ENCODE data around the gene STRBP.

The STRBP gene

DNA sequence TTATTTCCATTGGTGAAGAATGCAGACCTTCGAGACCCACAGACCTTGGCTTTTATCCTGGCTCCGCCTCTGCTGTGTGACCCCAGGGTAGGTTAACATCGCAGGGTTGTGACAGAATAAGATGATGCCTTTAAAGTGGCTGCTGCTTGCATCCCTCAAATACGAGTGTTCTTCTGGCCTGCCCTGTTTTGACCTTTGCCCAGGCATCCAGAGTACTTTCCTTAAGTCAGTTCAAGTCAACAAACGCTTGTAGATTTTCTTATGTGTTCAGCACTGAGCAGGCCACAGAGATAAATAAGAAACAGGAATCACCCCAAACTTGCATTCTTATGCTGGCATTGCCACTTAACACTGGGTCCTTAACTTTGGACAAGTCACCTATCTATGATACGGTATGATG, 184.7 kb downstream of the STRBP start:
- no peak overlapping the region for H2BK5ac ChIP-seq (ENCODE audit: low read length)

DNA sequence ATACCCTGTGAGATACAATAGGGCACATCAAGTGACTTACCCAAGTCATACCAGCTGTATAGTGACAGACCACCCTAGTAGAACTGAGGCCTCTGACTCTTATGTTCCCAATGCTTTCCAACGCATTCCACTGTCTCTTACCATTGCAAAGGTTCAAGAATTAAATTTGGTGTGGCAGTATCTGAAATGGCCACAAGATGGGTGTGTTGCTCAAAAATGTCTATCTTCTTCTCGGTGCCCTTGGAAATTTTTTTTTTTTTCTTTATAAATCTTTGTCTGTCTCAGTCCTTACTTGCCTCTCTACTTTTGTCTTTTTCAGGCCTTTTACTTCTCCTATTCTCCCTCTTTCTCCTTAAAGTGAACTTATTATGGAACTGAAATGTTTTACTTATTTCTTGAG, 186.6 kb downstream of the STRBP start:
- no peaks in the 10 kb centered on the region for H3K4me1 ChIP-seq (ENCODE audit: control insufficient read depth, low read depth, low read length)
- no peak overlapping the region for H3K56ac ChIP-seq (ENCODE audit: low read length)
- no peak overlapping the region for H3K4me2 ChIP-seq (ENCODE audit: low read length)
- H3K4ac ChIP-seq (ENCODE audit: low read depth, low read length) = no peak overlapping the region
- DNase-seq = peak; percentile 69
- H3K27ac ChIP-seq (ENCODE audit: low read depth, low read length) = no peak overlapping the region
- H3K36me3 ChIP-seq (ENCODE audit: control insufficient read depth, insufficient read depth, low read length) = no peaks in the 10 kb centered on the region
- H3K79me2 ChIP-seq (ENCODE audit: control insufficient read depth, insufficient read depth, low read length) = no peaks in the 10 kb centered on the region
- no peaks in the 10 kb centered on the region for H3K27me3 ChIP-seq (ENCODE audit: insufficient read depth, low read length, poor library complexity)
- H3K18ac ChIP-seq (ENCODE audit: low read length) = no peak overlapping the region
- H3K79me1 ChIP-seq (ENCODE audit: low read length) = no peaks in the 10 kb centered on the region
- H4K5ac ChIP-seq (ENCODE audit: low read length) = no peak overlapping the region
- H3K4me3 ChIP-seq (ENCODE audit: low read length) = no peak overlapping the region
- no CpG with 5 or more reads among the region's 2 CpGs for WGBS (ENCODE audit: extremely low coverage, insufficient coverage, low lambda C conversion rate)
- H3K23ac ChIP-seq (ENCODE audit: low read length) = no peak overlapping the region
- no peak overlapping the region for H2AK5ac ChIP-seq (ENCODE audit: low read length)
- no peak overlapping the region for H2BK15ac ChIP-seq (replicated peaks; ENCODE audit: low read depth)
- no peak overlapping the region for H2BK120ac ChIP-seq (ENCODE audit: low read depth, low read length)
- H4K8ac ChIP-seq (ENCODE audit: low read depth, low read length) = no peak overlapping the region
- H2BK5ac ChIP-seq (ENCODE audit: low read length) = no peak overlapping the region
- no peak overlapping the region for H3K9ac ChIP-seq (ENCODE audit: low read length)

More for the DNA sequence above, 184.7 kb downstream of the STRBP start:
- Histone ChIP-seq H3K79me2 (ENCODE audit: control insufficient read depth, insufficient read depth, low read length) (no peaks in the 10 kb centered on the region), H3K4me2 (ENCODE audit: low read length) (no peak overlapping the region), H4K5ac (ENCODE audit: low read length) (no peak overlapping the region), H3K79me1 (ENCODE audit: low read length) (no peaks in the 10 kb centered on the region), H3K23ac (ENCODE audit: low read length) (no peak overlapping the region), H3K4ac (ENCODE audit: low read depth, low read length) (no peak overlapping the region), H4K8ac (ENCODE audit: low read depth, low read length) (no peak overlapping the region), H3K56ac (ENCODE audit: low read length) (no peak overlapping the region), H2AK5ac (ENCODE audit: low read length) (no peak overlapping the region), H3K36me3 (ENCODE audit: control insufficient read depth, insufficient read depth, low read length) (no peaks in the 10 kb centered on the region), H3K9ac (ENCODE audit: low read length) (no peak overlapping the region), H2BK120ac (ENCODE audit: low read depth, low read length) (no peak overlapping the region), H2BK15ac (replicated peaks; ENCODE audit: low read depth) (no peak overlapping the region), H3K18ac (ENCODE audit: low read length) (no peak overlapping the region), H3K27me3 (ENCODE audit: insufficient read depth, low read length, poor library complexity) (no peaks in the 10 kb centered on the region), H3K27ac (ENCODE audit: low read depth, low read length) (no peak overlapping the region), H3K4me1 (ENCODE audit: control insufficient read depth, low read depth, low read length) (no peaks in the 10 kb centered on the region), H3K4me3 (ENCODE audit: low read length) (no peak overlapping the region)
- no CpG with 5 or more reads among the region's 6 CpGs for WGBS (ENCODE audit: extremely low coverage, insufficient coverage, low lambda C conversion rate)
- DNase-seq = no peak

DNA sequence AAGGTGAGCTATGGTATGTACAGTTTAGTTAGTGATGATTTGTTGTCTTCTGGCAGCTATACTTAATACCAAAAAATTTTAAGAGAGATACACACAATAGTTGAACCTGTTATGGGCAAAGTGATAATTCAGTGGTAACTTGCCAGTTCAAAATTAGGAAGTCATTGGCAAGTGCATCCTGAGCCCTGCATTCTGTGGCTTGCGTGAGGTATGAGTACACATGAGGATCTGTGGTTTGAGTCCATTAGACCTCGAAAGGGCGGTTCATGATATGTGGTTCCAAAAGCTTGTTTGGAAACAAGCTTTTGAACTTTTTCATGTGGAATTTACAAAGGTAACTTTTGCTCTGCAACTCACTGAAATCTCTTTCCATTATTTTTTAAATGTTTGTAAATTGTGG, 187.9 kb downstream of the STRBP start:
- Histone ChIP-seq H3K4me1 (ENCODE audit: control insufficient read depth, low read depth, low read length) (no peaks in the 10 kb centered on the region), H3K36me3 (ENCODE audit: control insufficient read depth, insufficient read depth, low read length) (no peaks in the 10 kb centered on the region)

DNA sequence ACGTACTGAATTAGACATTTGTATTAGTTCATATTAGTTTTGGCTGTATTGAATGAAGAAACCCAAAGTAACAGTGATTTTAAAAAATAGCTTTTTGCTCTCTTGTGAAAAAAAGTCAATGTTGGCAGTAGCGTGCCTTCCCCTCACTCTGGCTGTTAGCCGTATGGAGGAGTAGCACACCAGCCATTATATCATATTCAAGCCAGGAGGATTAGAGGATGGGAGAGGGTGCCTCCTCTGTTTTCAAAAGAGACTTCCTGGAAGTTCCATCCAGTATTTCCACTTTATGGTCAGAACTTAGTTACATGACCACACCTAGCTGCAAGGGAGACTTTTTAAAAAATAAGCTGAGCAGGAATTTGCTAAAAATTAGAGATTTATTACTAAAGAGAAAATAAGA, 193.8 kb downstream of the STRBP start:
- H2AK5ac ChIP-seq (ENCODE audit: low read length) = no peak overlapping the region
- no peak overlapping the region for H2BK15ac ChIP-seq (replicated peaks; ENCODE audit: low read depth)
- no peak overlapping the region for H3K18ac ChIP-seq (ENCODE audit: low read length)
- no peak overlapping the region for H3K9ac ChIP-seq (ENCODE audit: low read length)
- DNase-seq = no peak
- no peak overlapping the region for H3K23ac ChIP-seq (ENCODE audit: low read length)
- no peak overlapping the region for H4K5ac ChIP-seq (ENCODE audit: low read length)
- no peak overlapping the region for H3K4me2 ChIP-seq (ENCODE audit: low read length)
- H3K4me3 ChIP-seq (ENCODE audit: low read length) = no peak overlapping the region
- no peaks in the 10 kb centered on the region for H3K36me3 ChIP-seq (ENCODE audit: control insufficient read depth, insufficient read depth, low read length)
- H4K8ac ChIP-seq (ENCODE audit: low read depth, low read length) = no peak overlapping the region
- no peaks in the 10 kb centered on the region for H3K79me2 ChIP-seq (ENCODE audit: control insufficient read depth, insufficient read depth, low read length)
- H2BK5ac ChIP-seq (ENCODE audit: low read length) = no peak overlapping the region
- peaks cover 4% of the 10 kb centered on the region for H3K4me1 ChIP-seq (ENCODE audit: control insufficient read depth, low read depth, low read length)
- no peak overlapping the region for H2BK120ac ChIP-seq (ENCODE audit: low read depth, low read length)
- H3K79me1 ChIP-seq (ENCODE audit: low read length) = no peaks in the 10 kb centered on the region
- WGBS (ENCODE audit: extremely low coverage, insufficient coverage, low lambda C conversion rate) = no CpG with 5 or more reads among the region's 3 CpGs
- H3K27ac ChIP-seq (ENCODE audit: low read depth, low read length) = no peak overlapping the region
- no peaks in the 10 kb centered on the region for H3K27me3 ChIP-seq (ENCODE audit: insufficient read depth, low read length, poor library complexity)
- H3K4ac ChIP-seq (ENCODE audit: low read depth, low read length) = no peak overlapping the region
- no peak overlapping the region for H3K56ac ChIP-seq (ENCODE audit: low read length)

More for the DNA sequence above, 187.9 kb downstream of the STRBP start:
- Histone ChIP-seq H3K4ac (ENCODE audit: low read depth, low read length) (no peak overlapping the region), H3K9ac (ENCODE audit: low read length) (no peak overlapping the region), H3K4me2 (ENCODE audit: low read length) (no peak overlapping the region), H3K23ac (ENCODE audit: low read length) (no peak overlapping the region), H4K8ac (ENCODE audit: low read depth, low read length) (no peak overlapping the region), H2BK120ac (ENCODE audit: low read depth, low read length) (no peak overlapping the region), H3K18ac (ENCODE audit: low read length) (no peak overlapping the region), H3K4me3 (ENCODE audit: low read length) (no peak overlapping the region), H2BK5ac (ENCODE audit: low read length) (no peak overlapping the region), H3K27ac (ENCODE audit: low read depth, low read length) (no peak overlapping the region), H2AK5ac (ENCODE audit: low read length) (no peak overlapping the region), H2BK15ac (replicated peaks; ENCODE audit: low read depth) (no peak overlapping the region), H4K5ac (ENCODE audit: low read length) (no peak overlapping the region), H3K27me3 (ENCODE audit: insufficient read depth, low read length, poor library complexity) (no peaks in the 10 kb centered on the region), H3K56ac (ENCODE audit: low read length) (no peak overlapping the region), H3K79me1 (ENCODE audit: low read length) (no peaks in the 10 kb centered on the region), H3K79me2 (ENCODE audit: control insufficient read depth, insufficient read depth, low read length) (no peaks in the 10 kb centered on the region)
- no peak for DNase-seq
- WGBS (ENCODE audit: extremely low coverage, insufficient coverage, low lambda C conversion rate) = no CpG with 5 or more reads among the region's 3 CpGs

DNA sequence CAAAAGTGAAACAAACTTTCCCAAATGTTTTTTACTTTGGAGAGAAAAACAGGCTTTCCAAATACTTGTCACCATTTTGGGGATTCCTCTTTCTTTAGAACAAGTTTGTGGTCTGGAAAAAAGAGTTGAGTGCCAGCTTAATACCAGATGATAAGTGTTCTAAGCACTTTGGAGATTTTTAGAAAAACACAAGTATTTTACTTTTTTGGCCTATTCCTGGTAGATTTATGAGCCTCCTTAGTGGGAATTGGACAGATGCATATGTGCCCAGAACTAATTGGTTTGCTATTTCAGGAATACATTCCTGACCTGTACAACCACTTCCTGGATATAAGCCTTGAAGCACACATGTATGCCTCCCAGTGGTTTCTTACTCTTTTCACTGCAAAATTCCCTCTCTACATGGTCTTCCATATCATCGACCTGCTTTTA, 194.4 kb downstream of the STRBP start:
- H4K8ac ChIP-seq (ENCODE audit: low read depth, low read length) = no peak overlapping the region
- no peak overlapping the region for H3K9ac ChIP-seq (ENCODE audit: low read length)
- H3K27ac ChIP-seq (ENCODE audit: low read depth, low read length) = no peak overlapping the region
- no peak overlapping the region for H3K18ac ChIP-seq (ENCODE audit: low read length)
- no peak overlapping the region for H2BK15ac ChIP-seq (replicated peaks; ENCODE audit: low read depth)
- H3K4me3 ChIP-seq (ENCODE audit: low read length) = no peak overlapping the region
- H3K56ac ChIP-seq (ENCODE audit: low read length) = no peak overlapping the region
- no peaks in the 10 kb centered on the region for H3K36me3 ChIP-seq (ENCODE audit: control insufficient read depth, insufficient read depth, low read length)
- H3K4ac ChIP-seq (ENCODE audit: low read depth, low read length) = no peak overlapping the region
- H3K4me1 ChIP-seq (ENCODE audit: control insufficient read depth, low read depth, low read length) = peaks cover 4% of the 10 kb centered on the region
- H4K5ac ChIP-seq (ENCODE audit: low read length) = no peak overlapping the region
- no peak overlapping the region for H3K23ac ChIP-seq (ENCODE audit: low read length)
- no peak overlapping the region for H2AK5ac ChIP-seq (ENCODE audit: low read length)
- H3K79me2 ChIP-seq (ENCODE audit: control insufficient read depth, insufficient read depth, low read length) = no peaks in the 10 kb centered on the region
- DNase-seq = no peak
- no peak overlapping the region for H2BK120ac ChIP-seq (ENCODE audit: low read depth, low read length)
- no CpG with 5 or more reads among the region's 1 CpG for WGBS (ENCODE audit: extremely low coverage, insufficient coverage, low lambda C conversion rate)
- H2BK5ac ChIP-seq (ENCODE audit: low read length) = no peak overlapping the region
- H3K27me3 ChIP-seq (ENCODE audit: insufficient read depth, low read length, poor library complexity) = no peaks in the 10 kb centered on the region
- no peak overlapping the region for H3K4me2 ChIP-seq (ENCODE audit: low read length)
- H3K79me1 ChIP-seq (ENCODE audit: low read length) = no peaks in the 10 kb centered on the region

DNA sequence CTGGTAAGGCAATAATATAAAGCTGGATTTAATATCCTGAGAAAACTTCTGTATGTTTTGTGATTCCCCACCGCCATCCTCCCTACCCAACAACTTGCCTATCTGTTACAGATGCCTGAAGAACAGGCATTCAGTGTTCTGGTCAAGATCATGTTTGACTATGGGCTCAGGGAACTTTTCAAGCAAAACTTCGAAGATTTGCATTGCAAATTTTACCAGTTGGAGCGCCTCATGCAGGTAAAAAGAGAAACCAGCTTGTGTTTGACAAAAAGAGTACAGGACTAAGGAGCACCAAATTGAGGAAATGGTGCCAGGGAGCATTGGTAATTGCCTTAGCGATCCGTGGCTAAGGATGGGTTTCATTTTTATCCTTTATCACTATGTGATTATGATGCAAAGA, 194.9 kb downstream of the STRBP start:
- Histone ChIP-seq H3K79me1 (ENCODE audit: low read length) (no peaks in the 10 kb centered on the region), H3K27ac (ENCODE audit: low read depth, low read length) (no peak overlapping the region), H3K36me3 (ENCODE audit: control insufficient read depth, insufficient read depth, low read length) (no peaks in the 10 kb centered on the region), H3K4me1 (ENCODE audit: control insufficient read depth, low read depth, low read length) (peaks cover 4% of the 10 kb centered on the region), H3K9ac (ENCODE audit: low read length) (no peak overlapping the region), H3K4me3 (ENCODE audit: low read length) (no peak overlapping the region), H2AK5ac (ENCODE audit: low read length) (no peak overlapping the region), H4K8ac (ENCODE audit: low read depth, low read length) (no peak overlapping the region), H3K4ac (ENCODE audit: low read depth, low read length) (no peak overlapping the region), H3K79me2 (ENCODE audit: control insufficient read depth, insufficient read depth, low read length) (no peaks in the 10 kb centered on the region), H3K27me3 (ENCODE audit: insufficient read depth, low read length, poor library complexity) (no peaks in the 10 kb centered on the region), H2BK120ac (ENCODE audit: low read depth, low read length) (no peak overlapping the region), H3K23ac (ENCODE audit: low read length) (no peak overlapping the region), H4K5ac (ENCODE audit: low read length) (no peak overlapping the region), H3K56ac (ENCODE audit: low read length) (no peak overlapping the region), H2BK15ac (replicated peaks; ENCODE audit: low read depth) (no peak overlapping the region), H3K18ac (ENCODE audit: low read length) (no peak overlapping the region), H3K4me2 (ENCODE audit: low read length) (no peak overlapping the region), H2BK5ac (ENCODE audit: low read length) (no peak overlapping the region)
- DNase-seq = peak; percentile 48
- WGBS (ENCODE audit: extremely low coverage, insufficient coverage, low lambda C conversion rate) = no CpG with 5 or more reads among the region's 5 CpGs

Data from mesendoderm (in vitro differentiated cells).